ENCODE results near the gene AKR1B1. TPM values are rescaled to one million over a fixed set of nuclear protein-coding genes. Genes with fewer than 3 reads are reported as not detected.

The AKR1B1 gene
- total and polyA plus RNA-seq, 9 of the 15 experiments (the other 6 are each of a cell fraction or from before 2014, with no cell fraction given), result 2.0 to 10.6 (median 6.2) TPM

DNA sequence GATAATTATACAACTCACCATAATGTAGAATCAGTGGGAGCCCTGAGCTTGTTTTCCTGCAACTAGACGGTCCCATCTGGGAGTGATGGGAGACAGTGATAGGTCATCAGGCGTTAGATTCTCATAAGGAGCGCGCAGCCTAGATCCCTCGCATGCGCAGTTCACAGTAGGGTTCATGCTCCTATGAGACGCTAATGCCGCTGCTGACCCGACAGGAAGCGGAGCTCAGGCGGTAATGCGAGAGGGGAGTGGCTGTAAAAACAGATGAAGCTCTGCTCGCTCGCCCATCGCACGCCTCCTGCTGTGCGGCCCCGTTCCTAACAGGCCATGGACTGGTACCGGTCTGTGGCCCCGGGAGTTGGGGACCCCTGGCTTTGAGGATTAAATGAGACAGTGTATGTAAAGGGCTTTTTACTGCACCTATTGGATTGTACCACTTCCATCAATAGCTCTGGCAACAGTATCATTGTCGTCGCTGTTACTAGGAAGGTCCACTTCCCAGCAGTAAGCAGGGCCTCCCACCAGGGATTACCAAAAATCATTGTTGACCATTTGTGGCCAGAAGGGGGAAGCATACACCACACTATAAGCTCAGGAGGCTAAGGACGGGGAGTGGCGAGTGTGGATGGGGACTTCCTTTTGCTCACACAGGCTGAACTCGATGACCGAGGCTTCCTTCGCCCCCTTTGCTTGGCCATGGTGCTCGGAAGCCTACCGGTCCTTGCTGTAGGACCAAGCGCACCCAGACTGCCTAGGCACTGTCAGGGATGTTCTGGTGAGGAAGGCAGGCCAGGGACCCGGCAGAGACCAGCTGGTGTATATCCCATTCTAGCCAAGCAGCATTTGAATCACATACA, 26.4 kb downstream of the AKR1B1 start (continued):
- TF ChIP-seq, protein P1, sequence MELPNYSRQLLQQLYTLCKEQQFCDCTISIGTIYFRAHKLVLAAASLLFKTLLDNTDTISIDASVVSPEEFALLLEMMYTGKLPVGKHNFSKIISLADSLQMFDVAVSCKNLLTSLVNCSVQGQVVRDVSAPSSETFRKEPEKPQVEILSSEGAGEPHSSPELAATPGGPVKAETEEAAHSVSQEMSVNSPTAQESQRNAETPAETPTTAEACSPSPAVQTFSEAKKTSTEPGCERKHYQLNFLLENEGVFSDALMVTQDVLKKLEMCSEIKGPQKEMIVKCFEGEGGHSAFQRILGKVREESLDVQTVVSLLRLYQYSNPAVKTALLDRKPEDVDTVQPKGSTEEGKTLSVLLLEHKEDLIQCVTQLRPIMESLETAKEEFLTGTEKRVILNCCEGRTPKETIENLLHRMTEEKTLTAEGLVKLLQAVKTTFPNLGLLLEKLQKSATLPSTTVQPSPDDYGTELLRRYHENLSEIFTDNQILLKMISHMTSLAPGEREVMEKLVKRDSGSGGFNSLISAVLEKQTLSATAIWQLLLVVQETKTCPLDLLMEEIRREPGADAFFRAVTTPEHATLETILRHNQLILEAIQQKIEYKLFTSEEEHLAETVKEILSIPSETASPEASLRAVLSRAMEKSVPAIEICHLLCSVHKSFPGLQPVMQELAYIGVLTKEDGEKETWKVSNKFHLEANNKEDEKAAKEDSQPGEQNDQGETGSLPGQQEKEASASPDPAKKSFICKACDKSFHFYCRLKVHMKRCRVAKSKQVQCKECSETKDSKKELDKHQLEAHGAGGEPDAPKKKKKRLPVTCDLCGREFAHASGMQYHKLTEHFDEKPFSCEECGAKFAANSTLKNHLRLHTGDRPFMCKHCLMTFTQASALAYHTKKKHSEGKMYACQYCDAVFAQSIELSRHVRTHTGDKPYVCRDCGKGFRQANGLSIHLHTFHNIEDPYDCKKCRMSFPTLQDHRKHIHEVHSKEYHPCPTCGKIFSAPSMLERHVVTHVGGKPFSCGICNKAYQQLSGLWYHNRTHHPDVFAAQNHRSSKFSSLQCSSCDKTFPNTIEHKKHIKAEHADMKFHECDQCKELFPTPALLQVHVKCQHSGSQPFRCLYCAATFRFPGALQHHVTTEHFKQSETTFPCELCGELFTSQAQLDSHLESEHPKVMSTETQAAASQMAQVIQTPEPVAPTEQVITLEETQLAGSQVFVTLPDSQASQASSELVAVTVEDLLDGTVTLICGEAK (IDR thresholded peaks at IDR 0.05), result no peak
- TF ChIP-seq, protein P1 (CRISPR knock-in tag; IDR thresholded peaks at IDR 0.05), result no peak
- TF ChIP-seq, protein P2, sequence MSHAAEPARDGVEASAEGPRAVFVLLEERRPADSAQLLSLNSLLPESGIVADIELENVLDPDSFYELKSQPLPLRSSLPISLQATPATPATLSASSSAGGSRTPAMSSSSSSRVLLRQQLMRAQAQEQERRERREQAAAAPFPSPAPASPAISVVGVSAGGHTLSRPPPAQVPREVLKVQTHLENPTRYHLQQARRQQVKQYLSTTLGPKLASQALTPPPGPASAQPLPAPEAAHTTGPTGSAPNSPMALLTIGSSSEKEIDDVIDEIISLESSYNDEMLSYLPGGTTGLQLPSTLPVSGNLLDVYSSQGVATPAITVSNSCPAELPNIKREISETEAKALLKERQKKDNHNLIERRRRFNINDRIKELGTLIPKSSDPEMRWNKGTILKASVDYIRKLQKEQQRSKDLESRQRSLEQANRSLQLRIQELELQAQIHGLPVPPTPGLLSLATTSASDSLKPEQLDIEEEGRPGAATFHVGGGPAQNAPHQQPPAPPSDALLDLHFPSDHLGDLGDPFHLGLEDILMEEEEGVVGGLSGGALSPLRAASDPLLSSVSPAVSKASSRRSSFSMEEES (CRISPR knock-in tag; IDR thresholded peaks at IDR 0.05), result no peak
- TF ChIP-seq ZNF77 (CRISPR knock-in tag; IDR thresholded peaks at IDR 0.05), result no peak
- no peak for TF ChIP-seq ZBTB11 (CRISPR knock-in tag; IDR thresholded peaks at IDR 0.05)
- TF ChIP-seq, protein P3, sequence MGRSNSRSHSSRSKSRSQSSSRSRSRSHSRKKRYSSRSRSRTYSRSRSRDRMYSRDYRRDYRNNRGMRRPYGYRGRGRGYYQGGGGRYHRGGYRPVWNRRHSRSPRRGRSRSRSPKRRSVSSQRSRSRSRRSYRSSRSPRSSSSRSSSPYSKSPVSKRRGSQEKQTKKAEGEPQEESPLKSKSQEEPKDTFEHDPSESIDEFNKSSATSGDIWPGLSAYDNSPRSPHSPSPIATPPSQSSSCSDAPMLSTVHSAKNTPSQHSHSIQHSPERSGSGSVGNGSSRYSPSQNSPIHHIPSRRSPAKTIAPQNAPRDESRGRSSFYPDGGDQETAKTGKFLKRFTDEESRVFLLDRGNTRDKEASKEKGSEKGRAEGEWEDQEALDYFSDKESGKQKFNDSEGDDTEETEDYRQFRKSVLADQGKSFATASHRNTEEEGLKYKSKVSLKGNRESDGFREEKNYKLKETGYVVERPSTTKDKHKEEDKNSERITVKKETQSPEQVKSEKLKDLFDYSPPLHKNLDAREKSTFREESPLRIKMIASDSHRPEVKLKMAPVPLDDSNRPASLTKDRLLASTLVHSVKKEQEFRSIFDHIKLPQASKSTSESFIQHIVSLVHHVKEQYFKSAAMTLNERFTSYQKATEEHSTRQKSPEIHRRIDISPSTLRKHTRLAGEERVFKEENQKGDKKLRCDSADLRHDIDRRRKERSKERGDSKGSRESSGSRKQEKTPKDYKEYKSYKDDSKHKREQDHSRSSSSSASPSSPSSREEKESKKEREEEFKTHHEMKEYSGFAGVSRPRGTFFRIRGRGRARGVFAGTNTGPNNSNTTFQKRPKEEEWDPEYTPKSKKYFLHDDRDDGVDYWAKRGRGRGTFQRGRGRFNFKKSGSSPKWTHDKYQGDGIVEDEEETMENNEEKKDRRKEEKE (IDR thresholded peaks at IDR 0.05; ENCODE audit: borderline replicate concordance in 1 of 2, control insufficient read depth in 1 of 2, low read depth in 2 of 2, low read length in 1 of 2), result no peak
- no peak for TF ChIP-seq KAT2B (IDR thresholded peaks at IDR 0.05; ENCODE audit: low read depth, low read length)
